Loucy (cell line): Measurements from ENCODE around the gene HSD3B7.

Experiments used
- H2AFZ ChIP-seq: fragments of 200-600 bp; sonication (generic); 2 replicates; pipeline ENCODE4 v1.6.0; 2016; ENCODE audit warnings: antibody characterized with exemption, mild to moderate bottlenecking, low read length, moderate library complexity
- H3F3A ChIP-seq: fragments of 200-600 bp; 2 replicates; pipeline ENCODE4 v1.6.0; 2016; ENCODE audit warnings: antibody characterized with exemption, low read depth, mild to moderate bottlenecking
- H3K27me3 ChIP-seq: fragments of 200-600 bp; sonication (generic); 2 replicates; pipeline ENCODE4 v1.6.1; 2014; ENCODE audit warnings: low read length, mild to moderate bottlenecking; ENCODE audit not compliant: insufficient read depth, poor library complexity, severe bottlenecking
- H3K36me3 ChIP-seq: fragments of 200-600 bp; sonication (generic); 2 replicates; pipeline ENCODE4 v1.6.1; 2016; ENCODE audit warnings: low read length; ENCODE audit not compliant: insufficient read depth
- H3K4me1 ChIP-seq: fragments of 200-600 bp; sonication (generic); 2 replicates; pipeline ENCODE4 v1.5.1; 2014; ENCODE audit warnings: low read length, mild to moderate bottlenecking; ENCODE audit not compliant: insufficient read depth, poor library complexity, severe bottlenecking
- H3K4me2 ChIP-seq: fragments of 200-600 bp; sonication (generic); 2 replicates; pipeline ENCODE4 v1.6.0; 2014; ENCODE audit warnings: antibody characterized with exemption, low read length, low read depth, mild to moderate bottlenecking; ENCODE audit not compliant: poor library complexity, severe bottlenecking
- H3K4me3 ChIP-seq: fragments of 200-600 bp; sonication (generic); 2 replicates; pipeline ENCODE4 v1.5.1; 2014; ENCODE audit warnings: low read length, mild to moderate bottlenecking, mixed read lengths; ENCODE audit not compliant: poor library complexity, severe bottlenecking
- H3K79me2 ChIP-seq: fragments of 200-600 bp; sonication (generic); 2 replicates; pipeline ENCODE4 v1.6.1; 2014; ENCODE audit warnings: low read length; ENCODE audit not compliant: insufficient read depth
- H3K9ac ChIP-seq: fragments of 200-600 bp; sonication (generic); 2 replicates; pipeline ENCODE4 v1.6.0; 2014; ENCODE audit warnings: mild to moderate bottlenecking, low read depth, low read length, moderate library complexity; ENCODE audit not compliant: poor library complexity, severe bottlenecking
- H3K9me2 ChIP-seq: fragments of 200-600 bp; sonication (generic); replicated peaks from 2 replicates; pipeline ENCODE4 v1.6.1; 2016; ENCODE audit warnings: low read depth, low read length, mixed read lengths
- H3K9me3 ChIP-seq: fragments of 200-600 bp; sonication (generic); 2 replicates; pipeline ENCODE4 v1.6.1; 2014; ENCODE audit warnings: mild to moderate bottlenecking, antibody characterized with exemption, low read length, low read depth; ENCODE audit not compliant: insufficient read depth
- H4K20me1 ChIP-seq: fragments of 200-600 bp; sonication (generic); 2 replicates; pipeline ENCODE4 v1.6.0; 2014; ENCODE audit warnings: antibody characterized with exemption, low read length, mild to moderate bottlenecking; ENCODE audit not compliant: insufficient read depth, poor library complexity, severe bottlenecking
- EZH2phosphoT487 ChIP-seq: fragments of 200-600 bp; IDR thresholded peaks from 2 replicates; pipeline ENCODE4 v1.6.1; 2018; ENCODE audit warnings: antibody characterized with exemption, mild to moderate bottlenecking, moderate library complexity, borderline replicate concordance
- TF ChIP-seq, protein P1 (sequence below): fragments of 200-600 bp; sonication (generic); conservative IDR thresholded peaks from 2 replicates; pipeline ENCODE4 v1.5.1; 2014; ENCODE audit warnings: mild to moderate bottlenecking, antibody characterized with exemption, low read length

HSD3B7 gene

DNA sequence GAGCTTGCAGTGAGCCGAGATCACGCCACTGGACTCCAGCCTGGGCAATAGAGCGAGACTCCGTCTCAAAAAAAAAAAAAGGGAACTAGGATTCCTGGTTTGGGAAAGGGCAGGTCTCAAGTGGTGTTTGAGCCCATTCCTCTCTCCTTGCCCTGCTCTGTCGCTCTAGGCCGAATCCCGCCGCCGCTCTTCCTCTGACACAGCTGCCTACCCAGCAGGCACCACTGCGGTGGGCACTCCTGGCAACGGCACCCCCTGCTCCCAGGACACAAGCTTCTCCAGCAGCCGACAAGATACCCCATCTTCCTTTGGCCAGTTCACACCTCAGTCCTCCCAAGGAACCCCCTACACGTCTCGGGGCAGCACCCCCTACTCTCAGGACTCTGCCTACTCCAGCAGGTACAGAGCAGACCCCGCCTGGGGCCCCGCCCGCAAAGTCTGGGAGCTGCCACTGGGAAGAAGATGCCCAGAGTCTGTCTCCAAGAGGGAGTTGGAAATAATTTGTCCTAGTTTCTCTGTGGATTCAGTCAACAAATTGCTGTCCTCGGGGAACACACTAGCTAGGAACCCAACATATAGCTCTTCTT is 21.0 kb upstream of the HSD3B7 start:
- Histone ChIP-seq H3K27me3 (no peaks in the 10 kb centered on the region), H4K20me1 (peaks cover 13% of the 10 kb centered on the region), H3K9me2 (no peaks in the 10 kb centered on the region), H3K79me2 (peaks cover 25% of the 10 kb centered on the region), H3F3A (no peaks in the 10 kb centered on the region), H3K4me3 (no peak overlapping the region), H3K9ac (no peak overlapping the region), H2AFZ (no peak overlapping the region), H3K36me3 (peaks cover 76% of the 10 kb centered on the region; the same call in 1 of the 2 replicates), H3K4me1 (peaks cover 6% of the 10 kb centered on the region), H3K9me3 (no peaks in the 10 kb centered on the region), H3K4me2 (no peak overlapping the region)
- no peak for TF ChIP-seq EZH2phosphoT487
- TF ChIP-seq, protein P1, sequence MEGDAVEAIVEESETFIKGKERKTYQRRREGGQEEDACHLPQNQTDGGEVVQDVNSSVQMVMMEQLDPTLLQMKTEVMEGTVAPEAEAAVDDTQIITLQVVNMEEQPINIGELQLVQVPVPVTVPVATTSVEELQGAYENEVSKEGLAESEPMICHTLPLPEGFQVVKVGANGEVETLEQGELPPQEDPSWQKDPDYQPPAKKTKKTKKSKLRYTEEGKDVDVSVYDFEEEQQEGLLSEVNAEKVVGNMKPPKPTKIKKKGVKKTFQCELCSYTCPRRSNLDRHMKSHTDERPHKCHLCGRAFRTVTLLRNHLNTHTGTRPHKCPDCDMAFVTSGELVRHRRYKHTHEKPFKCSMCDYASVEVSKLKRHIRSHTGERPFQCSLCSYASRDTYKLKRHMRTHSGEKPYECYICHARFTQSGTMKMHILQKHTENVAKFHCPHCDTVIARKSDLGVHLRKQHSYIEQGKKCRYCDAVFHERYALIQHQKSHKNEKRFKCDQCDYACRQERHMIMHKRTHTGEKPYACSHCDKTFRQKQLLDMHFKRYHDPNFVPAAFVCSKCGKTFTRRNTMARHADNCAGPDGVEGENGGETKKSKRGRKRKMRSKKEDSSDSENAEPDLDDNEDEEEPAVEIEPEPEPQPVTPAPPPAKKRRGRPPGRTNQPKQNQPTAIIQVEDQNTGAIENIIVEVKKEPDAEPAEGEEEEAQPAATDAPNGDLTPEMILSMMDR = no peak

DNA sequence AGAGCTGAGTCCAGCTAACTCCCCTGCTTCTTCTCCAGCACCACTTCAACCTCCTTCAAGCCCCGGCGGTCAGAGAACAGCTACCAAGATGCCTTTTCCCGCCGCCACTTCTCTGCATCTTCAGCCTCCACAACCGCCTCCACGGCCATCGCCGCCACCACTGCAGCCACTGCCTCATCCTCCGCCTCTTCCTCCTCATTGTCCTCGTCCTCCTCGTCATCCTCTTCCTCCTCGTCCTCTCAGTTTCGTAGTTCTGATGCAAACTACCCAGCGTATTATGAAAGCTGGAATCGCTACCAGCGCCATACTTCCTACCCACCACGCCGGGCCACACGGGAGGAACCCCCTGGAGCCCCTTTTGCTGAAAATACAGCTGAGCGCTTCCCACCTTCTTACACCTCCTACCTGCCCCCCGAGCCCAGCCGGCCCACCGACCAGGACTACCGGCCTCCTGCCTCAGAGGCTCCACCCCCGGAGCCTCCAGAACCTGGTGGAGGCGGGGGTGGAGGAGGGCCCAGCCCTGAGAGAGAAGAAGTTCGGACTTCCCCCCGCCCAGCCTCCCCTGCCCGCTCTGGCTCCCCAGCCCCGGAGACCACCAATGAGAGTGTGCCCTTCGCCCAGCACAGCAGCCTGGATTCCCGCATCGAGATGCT is 20.3 kb upstream of the HSD3B7 start:
- TF ChIP-seq EZH2phosphoT487 = no peak
- TF ChIP-seq, protein P1 = no peak
- H2AFZ ChIP-seq = no peak overlapping the region
- H3F3A ChIP-seq = no peaks in the 10 kb centered on the region
- no peaks in the 10 kb centered on the region for H3K9me3 ChIP-seq
- no peaks in the 10 kb centered on the region for H3K9me2 ChIP-seq
- H3K79me2 ChIP-seq = peaks cover 18% of the 10 kb centered on the region
- H3K4me3 ChIP-seq = no peak overlapping the region
- peaks cover 78% of the 10 kb centered on the region; the same call in 1 of the 2 replicates for H3K36me3 ChIP-seq
- no peak overlapping the region for H3K4me2 ChIP-seq
- H3K4me1 ChIP-seq = no peaks in the 10 kb centered on the region
- no peaks in the 10 kb centered on the region for H3K27me3 ChIP-seq
- H3K9ac ChIP-seq = no peak overlapping the region
- peaks cover 7% of the 10 kb centered on the region for H4K20me1 ChIP-seq

DNA sequence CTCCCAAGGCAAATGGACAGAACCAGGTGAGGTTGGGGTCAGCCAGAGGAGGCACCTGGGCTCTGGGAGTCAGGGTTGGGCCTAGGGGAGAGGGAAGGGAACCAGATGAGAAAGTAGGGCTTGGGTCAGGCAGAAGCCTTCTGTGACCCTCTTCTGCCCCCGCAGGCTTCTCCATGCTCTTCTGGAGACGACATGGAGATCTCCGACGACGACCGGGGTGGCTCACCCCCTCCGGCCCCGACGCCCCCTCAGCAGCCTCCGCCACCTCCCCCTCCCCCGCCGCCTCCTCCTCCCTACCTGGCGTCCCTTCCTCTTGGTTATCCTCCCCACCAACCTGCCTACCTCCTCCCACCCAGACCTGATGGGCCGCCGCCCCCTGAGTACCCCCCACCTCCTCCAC is 19.6 kb upstream of the HSD3B7 start:
- H3K27me3 ChIP-seq = no peaks in the 10 kb centered on the region
- H3K36me3 ChIP-seq = peaks cover 80% of the 10 kb centered on the region; the same call in 1 of the 2 replicates

More for the DNA sequence above, 19.6 kb upstream of the HSD3B7 start:
- Histone ChIP-seq H3K4me3 (no peak overlapping the region), H3K9ac (no peak overlapping the region), H3K79me2 (peaks cover 10% of the 10 kb centered on the region; the same call in 1 of the 2 replicates), H3F3A (no peaks in the 10 kb centered on the region), H3K9me3 (no peaks in the 10 kb centered on the region), H2AFZ (no peak overlapping the region), H3K9me2 (no peaks in the 10 kb centered on the region), H3K4me1 (no peaks in the 10 kb centered on the region), H4K20me1 (no peaks in the 10 kb centered on the region), H3K4me2 (no peak overlapping the region)
- TF ChIP-seq EZH2phosphoT487 = no peak
- TF ChIP-seq, protein P1 = no peak
